Mesenchymal stem cell (in vitro differentiated cells and primary cell): ENCODE results near the gene HIVEP3.

Experiments
- DNase-seq: peaks from one replicate; pipeline ENCODE4 v3.0.0-alpha.2; 2013
- H2AFZ ChIP-seq: one replicate; pipeline ENCODE4 v1.6.1; 2013; ENCODE audit warnings: low read depth, mild to moderate bottlenecking, control low read depth, inconsistent platforms, low read length, moderate library complexity
- H2AK5ac ChIP-seq: 2 replicates; pipeline ENCODE4 v1.6.1; 2013; ENCODE audit warnings: low read length, moderate library complexity, mild to moderate bottlenecking, inconsistent platforms; ENCODE audit not compliant: severe bottlenecking
- H2BK120ac ChIP-seq: one replicate; pipeline ENCODE4 v1.6.1; 2013; ENCODE audit warnings: low read depth, mild to moderate bottlenecking, inconsistent platforms, low read length, moderate library complexity
- H2BK12ac ChIP-seq, 2 experiments: one replicate each; pipeline ENCODE4 v1.6.1; 2013; ENCODE audit warnings: inconsistent platforms in 2 of 2, low read length in 2 of 2, mild to moderate bottlenecking in 2 of 2, moderate library complexity in 2 of 2, control low read depth in 1 of 2
- H2BK15ac ChIP-seq: one replicate; pipeline ENCODE4 v1.6.1; 2013; ENCODE audit warnings: mild to moderate bottlenecking, low read depth, inconsistent platforms; ENCODE audit not compliant: poor library complexity, severe bottlenecking
- H2BK5ac ChIP-seq: 2 replicates; pipeline ENCODE4 v1.6.1; 2013; ENCODE audit warnings: low read depth, mild to moderate bottlenecking, low read length, control low read depth, inconsistent platforms; ENCODE audit not compliant: poor library complexity, severe bottlenecking
- H3K14ac ChIP-seq, 2 experiments: one replicate each; pipeline ENCODE4 v1.6.1; 2013; ENCODE audit warnings: inconsistent platforms in 2 of 2, low read length in 2 of 2, control low read depth in 1 of 2, mild to moderate bottlenecking in 1 of 2, moderate library complexity in 1 of 2
- H3K18ac ChIP-seq, 2 experiments: one replicate each; pipeline ENCODE4 v1.6.1; 2013; ENCODE audit warnings: inconsistent platforms in 2 of 2, low read length in 2 of 2, control low read depth in 1 of 2, low read depth in 1 of 2, mild to moderate bottlenecking in 1 of 2
- H3K23ac ChIP-seq, 2 experiments: one replicate each; pipeline ENCODE4 v1.6.1; 2013; ENCODE audit warnings: inconsistent platforms in 2 of 2, low read length in 2 of 2, mild to moderate bottlenecking in 2 of 2, moderate library complexity in 2 of 2, control low read depth in 1 of 2
- H3K27ac ChIP-seq: 2 replicates; pipeline ENCODE4 v1.5.1; 2013; ENCODE audit warnings: mild to moderate bottlenecking, moderate library complexity, low read length, control low read depth, inconsistent platforms; ENCODE audit not compliant: poor library complexity, severe bottlenecking
- H3K27me3 ChIP-seq, 2 experiments: 2 replicates each; pipeline versions ENCODE4 v1.6.1 to v1.7.0; 2013; ENCODE audit warnings: low read length in 2 of 2, mild to moderate bottlenecking in 2 of 2, moderate library complexity in 2 of 2, control low read depth in 1 of 2, inconsistent platforms in 1 of 2; ENCODE audit not compliant: control insufficient read depth in 1 of 2, insufficient read depth in 1 of 2
- H3K36me3 ChIP-seq, 2 experiments: 2 replicates each; pipeline versions ENCODE4 v1.6.1 to v1.7.0; 2013; ENCODE audit warnings: low read length in 2 of 2, control low read depth in 1 of 2, inconsistent platforms in 1 of 2, low read depth in 1 of 2, mild to moderate bottlenecking in 1 of 2; ENCODE audit not compliant: insufficient read depth in 2 of 2, control insufficient read depth in 1 of 2
- H3K4ac ChIP-seq, 2 experiments: one replicate each; pipeline ENCODE4 v1.6.1; 2013; ENCODE audit warnings: inconsistent platforms in 2 of 2, low read length in 2 of 2, mild to moderate bottlenecking in 2 of 2, moderate library complexity in 2 of 2, control low read depth in 1 of 2, low read depth in 1 of 2
- H3K4me1 ChIP-seq: 2 replicates; pipeline ENCODE4 v1.6.1; 2013; ENCODE audit warnings: low read depth, low read length, control low read depth; ENCODE audit not compliant: control insufficient read depth, insufficient read depth
- H3K4me2 ChIP-seq: 2 replicates; pipeline ENCODE4 v1.6.1; 2013; ENCODE audit warnings: low read length, mild to moderate bottlenecking, inconsistent platforms; ENCODE audit not compliant: poor library complexity, severe bottlenecking
- H3K4me3 ChIP-seq, 2 experiments: 2 replicates each; pipeline versions ENCODE4 v1.5.1 to v1.7.0; 2013; ENCODE audit warnings: low read length in 2 of 2, mild to moderate bottlenecking in 2 of 2, control low read depth in 1 of 2, low read depth in 1 of 2; ENCODE audit not compliant: insufficient read depth in 1 of 2
- H3K79me1 ChIP-seq: replicated peaks from 2 replicates; pipeline ENCODE4 v1.6.1; 2013; ENCODE audit warnings: mild to moderate bottlenecking, control low read depth, low read length, inconsistent platforms; ENCODE audit not compliant: poor library complexity, severe bottlenecking
- H3K9ac ChIP-seq: 2 replicates; pipeline ENCODE4 v1.7.0; 2013; ENCODE audit warnings: mild to moderate bottlenecking, low read length, moderate library complexity
- H3K9me3 ChIP-seq: 2 replicates; pipeline ENCODE4 v1.7.0; 2013; ENCODE audit warnings: mild to moderate bottlenecking, low read length; ENCODE audit not compliant: control insufficient read depth
- H4K8ac ChIP-seq: one replicate; pipeline ENCODE4 v1.6.1; 2013; ENCODE audit warnings: inconsistent platforms, mild to moderate bottlenecking, low read length, moderate library complexity
- H4K91ac ChIP-seq: one replicate; pipeline ENCODE4 v1.6.1; 2013; ENCODE audit warnings: mild to moderate bottlenecking, low read length, inconsistent platforms
- WGBS: methylation state at CpG from one replicate; pipeline ENCODE4 v1.1.7; 2013; ENCODE audit warnings: mixed read lengths; 5-methylcytosine and 5-hydroxymethylcytosine counted together

The HIVEP3 gene

DNA sequence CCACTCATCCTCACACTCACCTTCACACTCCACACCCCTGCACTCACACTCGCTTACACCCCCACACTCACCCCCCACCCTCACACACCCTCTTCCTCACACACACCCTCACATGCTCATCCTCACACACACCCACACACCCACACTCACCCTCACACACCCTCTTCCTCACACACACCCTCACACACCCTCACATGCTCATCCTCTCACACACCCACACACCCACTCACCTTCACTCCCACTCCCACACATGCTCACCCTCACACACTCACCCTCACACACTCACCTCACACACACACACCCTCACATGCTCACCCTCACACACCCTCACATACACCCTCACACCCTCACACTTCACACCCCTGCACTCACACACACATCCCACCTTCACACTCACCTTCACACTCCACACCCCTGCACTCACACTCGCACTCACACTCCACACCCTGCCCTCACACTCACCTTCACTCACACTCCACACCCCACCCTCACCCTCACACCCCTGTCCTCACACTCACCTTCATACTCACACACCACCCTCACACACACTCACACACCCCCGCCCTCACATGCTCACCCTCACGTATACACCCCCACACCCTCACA is 391.7 kb downstream of the HIVEP3 start:
- Histone ChIP-seq H4K8ac (no peak overlapping the region), H3K36me3 (peaks cover 0 to 15% of the 10 kb centered on the region in 2 experiments), H2BK12ac (no peak overlapping the region), H3K14ac (no peak overlapping the region), H3K4ac (no peak overlapping the region), H3K27me3 (peaks cover 2 to 15% of the 10 kb centered on the region in 2 experiments), H3K4me3 (no peak overlapping the region), H3K18ac (no peak overlapping the region), H3K9ac (no peak overlapping the region), H2BK120ac (no peak overlapping the region), H4K91ac (no peak overlapping the region), H2AK5ac (no peak overlapping the region), H2BK5ac (no peak overlapping the region), H3K4me1 (peaks cover 7% of the 10 kb centered on the region), H2AFZ (no peak overlapping the region), H3K4me2 (no peak overlapping the region), H3K9me3 (no peaks in the 10 kb centered on the region), H3K79me1 (no peaks in the 10 kb centered on the region), H3K23ac (no peak overlapping the region), H3K27ac (no peak overlapping the region), H2BK15ac (no peak overlapping the region)
- DNase-seq: no peak
- 94% methylated on average over 4 of the region's 4 CpGs for WGBS

DNA sequence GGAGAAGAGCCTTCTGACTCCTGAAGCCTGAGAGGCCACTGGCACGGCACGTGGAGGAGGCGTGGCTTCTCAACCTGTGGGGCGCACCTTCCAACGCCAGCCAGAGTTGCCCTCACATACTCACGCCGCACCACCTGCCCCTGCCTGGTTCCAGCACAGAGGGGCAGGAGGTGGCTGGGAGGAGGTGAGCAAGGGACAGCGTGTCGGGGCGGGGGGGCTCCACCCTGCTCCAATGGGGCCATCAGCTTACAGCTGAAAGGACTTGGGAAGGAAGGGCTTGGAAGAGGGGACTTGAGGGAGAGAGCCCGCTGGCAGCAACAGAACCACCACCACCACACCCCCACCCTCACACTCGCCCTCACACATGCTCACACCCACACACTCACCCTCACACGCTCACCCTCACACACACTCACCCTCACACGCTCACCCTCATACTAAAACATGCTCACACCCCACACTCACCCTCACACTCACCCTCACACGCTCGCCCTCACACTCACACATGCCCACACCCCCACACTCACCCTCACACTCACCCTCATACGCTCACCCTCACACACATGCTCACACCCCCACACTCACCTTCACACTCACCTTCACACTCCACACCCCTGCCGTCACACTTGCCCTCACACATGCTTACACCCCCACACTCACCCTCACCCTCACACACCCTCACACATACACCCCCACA is 392.7 kb downstream of the HIVEP3 start:
- Histone ChIP-seq H3K4me1 (peaks cover 7% of the 10 kb centered on the region), H4K91ac (no peak overlapping the region), H3K9ac (no peak overlapping the region), H2AK5ac (no peak overlapping the region), H3K4ac (no peak overlapping the region), H3K14ac (no peak overlapping the region), H2BK120ac (no peak overlapping the region), H3K18ac (no peak overlapping the region), H3K23ac (no peak overlapping the region), H3K79me1 (no peaks in the 10 kb centered on the region), H3K4me2 (no peak overlapping the region), H3K36me3 (peaks cover 0 to 18% of the 10 kb centered on the region in 2 experiments), H3K27ac (no peak overlapping the region), H2BK15ac (no peak overlapping the region), H2BK12ac (no peak overlapping the region), H4K8ac (no peak overlapping the region), H3K9me3 (no peaks in the 10 kb centered on the region), H2AFZ (no peak overlapping the region), H3K27me3 (peaks cover 0 to 8% of the 10 kb centered on the region in 2 experiments), H3K4me3 (no peak overlapping the region), H2BK5ac (no peak overlapping the region)
- DNase-seq: no peak
- WGBS: 87% methylated on average over 15 of the region's 18 CpGs

DNA sequence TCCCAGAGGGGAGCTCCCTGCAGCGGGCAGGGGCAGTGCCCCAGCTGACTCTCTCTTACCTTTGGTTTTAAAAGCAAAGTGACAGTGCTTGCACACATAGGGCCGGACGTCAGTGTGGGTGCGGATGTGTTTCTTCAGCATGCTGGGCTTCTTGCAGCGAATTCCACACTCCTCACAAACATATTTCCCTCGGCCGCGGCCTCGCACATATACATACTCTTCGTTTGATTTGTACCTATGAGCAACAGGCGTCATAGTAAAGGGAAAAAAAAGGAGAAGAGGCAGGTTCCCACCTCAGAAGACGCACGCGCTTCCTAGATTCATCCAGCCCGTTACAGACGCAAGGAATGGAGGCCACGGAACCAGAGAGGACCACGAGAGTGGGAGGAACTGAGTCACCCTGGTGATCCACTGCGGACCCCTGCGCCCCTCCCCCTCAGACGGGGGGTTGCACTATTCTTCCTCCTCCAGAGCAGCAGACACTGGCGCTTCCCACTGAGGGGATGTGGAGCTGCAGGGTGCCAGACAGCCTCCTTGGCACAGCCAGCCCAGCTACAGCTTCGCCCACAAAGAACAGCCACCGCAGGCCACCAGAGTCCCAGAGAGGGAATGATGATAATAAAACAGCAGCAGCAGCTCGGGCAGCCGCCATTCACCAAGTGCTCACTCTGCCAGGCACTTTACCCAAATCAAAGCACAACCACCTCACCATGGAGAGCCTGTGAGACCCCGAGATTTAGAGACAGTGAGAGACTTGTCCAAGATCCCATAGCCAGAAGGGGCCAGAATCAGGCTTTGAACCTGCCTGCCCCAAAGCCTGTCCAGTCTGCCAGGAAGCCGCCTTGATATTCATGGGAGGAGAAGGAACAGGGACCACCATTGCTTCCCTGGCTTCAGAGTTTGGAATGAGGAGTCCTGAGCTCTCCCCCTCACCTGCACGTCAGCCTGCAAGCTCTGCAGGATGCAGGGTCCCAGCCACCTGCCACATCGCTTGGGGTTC is 393.7 kb downstream of the HIVEP3 start:
- Histone ChIP-seq H3K79me1 (no peaks in the 10 kb centered on the region), H3K9me3 (no peaks in the 10 kb centered on the region), H2BK12ac (no peak overlapping the region), H3K4me1 (peaks cover 7% of the 10 kb centered on the region), H4K8ac (no peak overlapping the region), H2AFZ (no peak overlapping the region), H2AK5ac (no peak overlapping the region), H3K36me3 (peaks cover 0 to 21% of the 10 kb centered on the region in 2 experiments), H3K27ac (no peak overlapping the region), H2BK5ac (no peak overlapping the region), H3K18ac (no peak overlapping the region), H3K4me3 (no peak overlapping the region), H2BK15ac (no peak overlapping the region), H3K23ac (no peak overlapping the region), H3K9ac (no peak overlapping the region), H3K27me3 (peaks cover 0 to 9% of the 10 kb centered on the region in 2 experiments), H3K4ac (no peak overlapping the region), H4K91ac (no peak overlapping the region), H3K14ac (no peak overlapping the region), H2BK120ac (no peak overlapping the region), H3K4me2 (no peak overlapping the region)
- DNase-seq: no peak
- 93% methylated on average over 30 of the region's 30 CpGs for WGBS
